Measurements from ENCODE around the gene MRPL49.
A peak's percentile ranks its signal among the peaks of the same experiment; 100 is the strongest.

Gene MRPL49

GRCh38 chr11:65119670-65119995 is 2.5 kb upstream of the MRPL49 start:
- H3K36me3 ChIP-seq, result peaks cover 16% of the 10 kb centered on the region

GRCh38 chr11:65120831-65121230 is 1.3 kb upstream of the MRPL49 start:
- Histone ChIP-seq H3K36me3 (peaks cover 16% of the 10 kb centered on the region), H3K27me3 (no peaks in the 10 kb centered on the region), H3K9me3 (no peaks in the 10 kb centered on the region), H3K4me1 (no peaks in the 10 kb centered on the region), H3K4me3 (ENCODE audit: low read depth, low read length) (peak overlapping the region; percentile 88)
- TF ChIP-seq, protein P1, sequence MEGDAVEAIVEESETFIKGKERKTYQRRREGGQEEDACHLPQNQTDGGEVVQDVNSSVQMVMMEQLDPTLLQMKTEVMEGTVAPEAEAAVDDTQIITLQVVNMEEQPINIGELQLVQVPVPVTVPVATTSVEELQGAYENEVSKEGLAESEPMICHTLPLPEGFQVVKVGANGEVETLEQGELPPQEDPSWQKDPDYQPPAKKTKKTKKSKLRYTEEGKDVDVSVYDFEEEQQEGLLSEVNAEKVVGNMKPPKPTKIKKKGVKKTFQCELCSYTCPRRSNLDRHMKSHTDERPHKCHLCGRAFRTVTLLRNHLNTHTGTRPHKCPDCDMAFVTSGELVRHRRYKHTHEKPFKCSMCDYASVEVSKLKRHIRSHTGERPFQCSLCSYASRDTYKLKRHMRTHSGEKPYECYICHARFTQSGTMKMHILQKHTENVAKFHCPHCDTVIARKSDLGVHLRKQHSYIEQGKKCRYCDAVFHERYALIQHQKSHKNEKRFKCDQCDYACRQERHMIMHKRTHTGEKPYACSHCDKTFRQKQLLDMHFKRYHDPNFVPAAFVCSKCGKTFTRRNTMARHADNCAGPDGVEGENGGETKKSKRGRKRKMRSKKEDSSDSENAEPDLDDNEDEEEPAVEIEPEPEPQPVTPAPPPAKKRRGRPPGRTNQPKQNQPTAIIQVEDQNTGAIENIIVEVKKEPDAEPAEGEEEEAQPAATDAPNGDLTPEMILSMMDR (IDR thresholded peaks at IDR 0.05; ENCODE audit: low read depth, low read length), result no peak
- no peak for DNase-seq

More at GRCh38 chr11:65119670-65119995, 2.5 kb upstream of the MRPL49 start:
- TF ChIP-seq, protein P1 (IDR thresholded peaks at IDR 0.05; ENCODE audit: low read depth, low read length), result no peak
- no peaks in the 10 kb centered on the region for H3K4me1 ChIP-seq
- no peak for DNase-seq
- no peaks in the 10 kb centered on the region for H3K9me3 ChIP-seq
- H3K27me3 ChIP-seq, result no peaks in the 10 kb centered on the region
- H3K4me3 ChIP-seq (ENCODE audit: low read depth, low read length), result no peak overlapping the region

- peak overlapping the region; percentile 88 for H3K4me3 ChIP-seq (ENCODE audit: low read depth, low read length)
- no peaks in the 10 kb centered on the region for H3K4me1 ChIP-seq
- TF ChIP-seq, protein P1 (IDR thresholded peaks at IDR 0.05; ENCODE audit: low read depth, low read length), result no peak
- peaks cover 12% of the 10 kb centered on the region for H3K36me3 ChIP-seq
- DNase-seq, result no peak
- H3K27me3 ChIP-seq, result no peaks in the 10 kb centered on the region
- H3K9me3 ChIP-seq, result no peaks in the 10 kb centered on the region
These were observed 665 bp upstream of the MRPL49 start for GRCh38 chr11:65121447-65121864.

DNA sequence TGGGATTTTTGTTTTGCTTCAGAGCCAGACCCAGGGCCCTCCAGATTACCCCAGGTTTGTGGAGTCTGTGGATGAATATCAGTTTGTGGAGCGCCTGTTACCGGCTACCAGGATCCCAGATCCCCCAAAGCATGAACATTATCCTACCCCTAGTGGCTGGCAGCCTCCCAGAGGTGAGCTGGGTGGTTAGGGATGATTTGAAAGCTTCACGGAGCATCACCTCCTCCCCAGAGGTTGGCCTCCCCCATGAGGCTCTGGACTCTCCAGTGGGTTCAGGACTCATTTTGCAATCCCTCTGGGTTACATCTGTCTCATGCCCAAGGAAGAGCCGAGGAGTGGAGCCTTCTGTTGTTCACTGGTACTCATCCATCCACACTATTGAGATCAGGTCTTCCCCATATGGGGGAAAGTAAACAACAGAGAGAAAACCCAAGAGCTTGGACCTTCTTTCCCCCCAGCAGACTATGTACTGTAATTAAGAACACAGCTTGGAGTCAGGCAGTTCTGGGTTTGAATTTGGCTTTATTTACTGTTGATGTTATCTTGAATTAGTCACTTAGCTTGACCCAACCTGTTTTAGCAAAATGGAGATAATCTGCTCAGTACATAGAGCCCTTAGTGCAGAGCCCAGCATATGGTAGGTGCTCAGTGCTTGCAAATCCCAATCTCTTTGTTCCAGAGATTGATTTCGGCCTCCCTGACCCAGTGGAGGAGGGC is 2.5 kb downstream of the MRPL49 start:
- TF ChIP-seq, protein P1 (IDR thresholded peaks at IDR 0.05; ENCODE audit: low read depth, low read length), result no peak
- H3K9me3 ChIP-seq, result no peaks in the 10 kb centered on the region
- no peaks in the 10 kb centered on the region for H3K27me3 ChIP-seq
- no peaks in the 10 kb centered on the region for H3K4me1 ChIP-seq
- peaks cover 10% of the 10 kb centered on the region for H3K36me3 ChIP-seq
- H3K4me3 ChIP-seq (ENCODE audit: low read depth, low read length), result no peak overlapping the region
- no peak for DNase-seq

DNA sequence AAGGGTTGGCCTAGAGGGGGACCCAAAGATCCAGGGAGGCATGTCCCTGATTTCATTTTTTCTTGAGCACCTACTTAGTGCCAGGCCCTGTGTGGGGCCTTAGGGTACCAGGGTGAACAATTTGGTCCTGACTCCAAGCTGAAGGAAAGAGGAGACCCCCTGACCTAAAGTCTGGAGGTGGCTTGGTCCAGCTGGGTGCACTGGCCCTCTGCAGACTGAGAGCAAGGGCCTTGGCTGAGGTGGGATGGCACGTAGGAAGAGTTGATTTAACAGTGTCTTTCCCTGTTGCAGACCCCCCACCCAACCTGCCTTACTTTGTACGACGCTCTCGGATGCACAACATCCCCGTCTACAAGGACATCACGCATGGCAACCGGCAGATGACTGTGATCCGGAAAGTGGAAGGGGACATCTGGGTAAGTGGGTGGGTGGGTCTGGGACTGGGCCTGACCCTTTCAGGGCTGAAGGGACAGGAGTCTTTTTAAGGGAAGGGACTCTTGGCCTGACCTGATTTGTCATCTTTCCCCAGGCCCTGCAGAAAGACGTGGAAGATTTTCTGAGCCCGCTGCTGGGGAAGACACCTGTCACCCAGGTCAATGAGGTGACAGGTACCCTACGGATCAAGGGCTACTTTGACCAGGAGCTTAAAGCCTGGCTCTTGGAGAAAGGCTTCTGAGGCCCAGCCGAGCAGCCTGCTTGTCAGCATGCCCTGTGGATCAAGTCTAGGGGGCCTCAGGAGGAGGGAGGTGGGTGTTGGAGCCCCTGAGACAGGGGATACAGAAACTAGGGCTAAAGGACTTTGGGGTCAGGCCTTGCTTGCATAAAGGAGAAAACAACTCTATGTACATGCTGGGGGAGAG is 3.3 kb downstream of the MRPL49 start:
- no peak for DNase-seq
- no peaks in the 10 kb centered on the region for H3K27me3 ChIP-seq
- TF ChIP-seq, protein P1 (IDR thresholded peaks at IDR 0.05; ENCODE audit: low read depth, low read length), result no peak
- no peaks in the 10 kb centered on the region for H3K9me3 ChIP-seq
- no peak overlapping the region for H3K4me3 ChIP-seq (ENCODE audit: low read depth, low read length)
- H3K36me3 ChIP-seq, result peaks cover 7% of the 10 kb centered on the region
- no peaks in the 10 kb centered on the region for H3K4me1 ChIP-seq

Measured in BE2C (cell line).